ENCODE measurements around the gene COG7. TPM values are rescaled to one million over a fixed set of nuclear protein-coding genes. Genes with fewer than 3 reads are reported as not detected.

COG7 gene
- polyA plus RNA-seq, 1 of the 3 experiments (the other 2 are of a cell fraction): 33.0 TPM

- POLR2A ChIA-PET: no interaction called here
- CTCF ChIA-PET: interaction anchor here (0.7 to 7.9 kb wide), 48 partner anchors 9 to 527 kb away, joined by 3 to 290 read pairs (median 5); partner anchors contain the start of genes COG7 and SCNN1G
Observed at GRCh38 chr16:23433261-23433920, 19.6 kb downstream of the COG7 start.

More at GRCh38 chr16:23433261-23433920, 19.6 kb downstream of the COG7 start:
- TF ChIP-seq REST (IDR thresholded peaks at IDR 0.05; ENCODE audit: low read depth, low read length) (no peak), NFIC (IDR thresholded peaks at IDR 0.05; ENCODE audit: borderline replicate concordance) (no peak), JUND (IDR thresholded peaks at IDR 0.05) (no peak), RFX5 (IDR thresholded peaks at IDR 0.05; ENCODE audit: low read length) (no peak), NRF1 (IDR thresholded peaks at IDR 0.05; ENCODE audit: low read depth, low read length) (no peak), SIN3A (IDR thresholded peaks at IDR 0.05; ENCODE audit: borderline replicate concordance, low read depth, low read length) (no peak), TAF1 (IDR thresholded peaks at IDR 0.05; ENCODE audit: borderline replicate concordance, low read depth, low read length) (no peak), CHD2 (IDR thresholded peaks at IDR 0.05; ENCODE audit: low read length, partially characterized antibody) (no peak), MEF2A (IDR thresholded peaks at IDR 0.05; ENCODE audit: borderline replicate concordance, low read depth) (no peak), GATA2 (CRISPR knock-in tag; IDR thresholded peaks at IDR 0.05) (no peak), GABPA (IDR thresholded peaks at IDR 0.05; ENCODE audit: low read depth) (no peak), SMC3 (IDR thresholded peaks at IDR 0.05; ENCODE audit: low read depth, low read length) (no peak), TEAD4 (IDR thresholded peaks at IDR 0.05; ENCODE audit: borderline replicate concordance, insufficient read depth) (no peak), TCF12 (IDR thresholded peaks at IDR 0.05) (no peak), IRF3 (IDR thresholded peaks at IDR 0.05; ENCODE audit: low read depth, low read length) (no peak), ELF1 (IDR thresholded peaks at IDR 0.05) (no peak), PBX3 (IDR thresholded peaks at IDR 0.05) (no peak), MAX (IDR thresholded peaks at IDR 0.05; ENCODE audit: low read depth) (no peak)
- Histone ChIP-seq H3K9ac (no peak overlapping the region), H2AFZ (ENCODE audit: low read depth) (no peak overlapping the region), H3F3A (replicated peaks; ENCODE audit: insufficient read depth) (peaks cover 3% of the 10 kb centered on the region), H3K9me2 (no peaks in the 10 kb centered on the region), H3K9me3 (no peaks in the 10 kb centered on the region), H3K4me1 (ENCODE audit: control insufficient read depth in 1 of 2, insufficient read depth in 2 of 2, low read depth in 1 of 2, low read length in 1 of 2) (no peaks in the 10 kb centered on the region), H3K36me3 (replicated peaks in 1 of 2; ENCODE audit: control insufficient read depth in 1 of 2, insufficient read depth in 2 of 2, low read length in 1 of 2) (peaks cover 17 to 49% of the 10 kb centered on the region in 2 experiments), H3K27ac (ENCODE audit: low read depth in 2 of 2, low read length in 1 of 2) (no peak overlapping the region), H3K79me2 (ENCODE audit: insufficient read depth) (no peaks in the 10 kb centered on the region), H3K27me3 (ENCODE audit: insufficient read depth) (no peaks in the 10 kb centered on the region), H3K4me2 (no peak overlapping the region), H4K20me1 (ENCODE audit: insufficient read depth) (peaks cover 9% of the 10 kb centered on the region; the same call in 1 of the 2 replicates), H3K4me3 (ENCODE audit: low read depth in 2 of 2, low read length in 1 of 2) (no peak overlapping the region)
- DNase-seq: no peak
- WGBS (ENCODE audit: low lambda C conversion rate): 86% methylated on average over 16 of the region's 16 CpGs
